Anterior cingulate cortex (tissue), 58 donors: ENCODE data around the gene EPHB1.

Experiments
- DNase-seq, 58 donors: peaks; one replicate each; lab custom pipeline; 2025; lab: John Stamatoyannopoulos, UW

The EPHB1 gene

DNA sequence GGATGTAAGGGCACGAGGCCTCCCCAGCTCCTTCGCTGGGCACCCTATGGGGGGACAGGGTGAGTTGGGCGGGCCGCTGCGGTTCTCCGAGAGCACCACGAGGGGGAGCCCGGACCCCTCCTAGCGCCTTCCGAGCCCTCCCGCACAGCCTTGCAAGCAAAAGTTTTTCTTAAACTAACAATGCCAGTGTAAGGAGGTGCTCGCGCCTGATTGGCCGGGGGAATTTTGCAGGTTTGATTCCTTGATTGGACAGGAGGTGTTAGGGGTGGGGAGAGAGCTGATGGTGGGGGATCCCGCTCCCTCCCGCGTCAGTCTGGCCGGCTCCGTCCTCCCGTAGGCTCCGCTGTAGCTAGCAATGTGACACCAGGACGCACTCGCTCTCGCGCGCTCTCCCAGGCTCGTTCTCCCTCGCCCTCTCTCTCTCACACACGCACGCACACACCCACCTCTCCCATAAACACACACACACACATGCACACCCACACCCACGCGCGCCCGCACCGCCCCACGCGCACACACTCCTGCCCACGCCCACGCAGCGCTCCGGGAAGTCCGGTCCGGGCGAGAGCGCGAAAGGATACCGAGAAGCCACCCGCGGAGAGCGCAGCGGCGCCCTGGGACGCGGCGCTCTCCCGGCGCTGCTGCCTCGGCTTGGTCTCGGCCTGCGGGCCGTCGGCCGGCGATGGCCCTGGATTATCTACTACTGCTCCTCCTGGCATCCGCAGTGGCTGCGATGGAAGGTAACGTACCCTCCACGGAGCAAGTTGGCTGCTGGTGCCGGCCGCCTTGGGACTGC lies at the start of gene EPHB1:
Gene EPHB1, plus strand, starts transcription at position 311 of the 796 bp plus-strand sequence.
- DNase-seq: peak; percentile 37 to 95 (median 86)

DNA sequence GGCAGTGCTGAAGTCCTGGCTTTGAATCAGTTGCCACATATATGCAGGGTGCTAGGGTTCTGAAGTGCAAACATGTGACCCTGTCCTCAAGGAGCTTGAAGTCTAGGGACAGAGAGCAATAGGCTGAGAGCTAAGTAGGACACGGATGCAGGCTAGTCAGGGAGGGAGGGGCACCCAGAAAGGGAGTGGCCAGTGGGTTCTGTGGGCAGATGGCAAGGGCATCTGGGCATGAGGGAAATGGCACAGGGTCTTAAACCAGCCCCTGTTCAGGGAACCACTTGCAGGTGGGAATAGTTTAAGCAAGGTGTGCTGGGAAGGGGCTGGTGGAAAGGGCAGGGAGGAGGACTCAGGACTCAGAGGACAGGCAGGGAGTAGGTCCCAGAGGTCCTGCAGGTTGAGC lies 46.4 kb upstream of the EPHB1 start:
- DNase-seq: no peak

DNA sequence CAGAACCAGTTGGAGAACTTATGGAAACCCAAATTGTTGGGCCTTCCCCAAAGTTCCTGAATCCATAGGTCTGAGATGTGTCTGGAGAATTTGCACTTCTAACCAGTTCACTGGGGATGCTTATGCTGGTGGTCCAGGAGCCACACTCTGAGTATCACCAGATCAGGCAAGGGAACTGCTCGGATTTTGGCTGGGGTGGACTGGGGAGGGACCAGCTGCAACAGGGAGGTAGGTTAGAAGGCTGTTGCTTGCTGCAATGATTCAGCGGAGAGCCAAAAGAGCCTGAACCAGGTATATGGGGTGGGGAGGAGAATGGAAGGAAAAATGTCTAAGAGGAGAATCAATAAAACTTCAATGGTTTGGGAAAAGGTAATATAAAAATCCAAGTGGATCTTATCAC lies 45.9 kb upstream of the EPHB1 start:
- DNase-seq: no peak

DNA sequence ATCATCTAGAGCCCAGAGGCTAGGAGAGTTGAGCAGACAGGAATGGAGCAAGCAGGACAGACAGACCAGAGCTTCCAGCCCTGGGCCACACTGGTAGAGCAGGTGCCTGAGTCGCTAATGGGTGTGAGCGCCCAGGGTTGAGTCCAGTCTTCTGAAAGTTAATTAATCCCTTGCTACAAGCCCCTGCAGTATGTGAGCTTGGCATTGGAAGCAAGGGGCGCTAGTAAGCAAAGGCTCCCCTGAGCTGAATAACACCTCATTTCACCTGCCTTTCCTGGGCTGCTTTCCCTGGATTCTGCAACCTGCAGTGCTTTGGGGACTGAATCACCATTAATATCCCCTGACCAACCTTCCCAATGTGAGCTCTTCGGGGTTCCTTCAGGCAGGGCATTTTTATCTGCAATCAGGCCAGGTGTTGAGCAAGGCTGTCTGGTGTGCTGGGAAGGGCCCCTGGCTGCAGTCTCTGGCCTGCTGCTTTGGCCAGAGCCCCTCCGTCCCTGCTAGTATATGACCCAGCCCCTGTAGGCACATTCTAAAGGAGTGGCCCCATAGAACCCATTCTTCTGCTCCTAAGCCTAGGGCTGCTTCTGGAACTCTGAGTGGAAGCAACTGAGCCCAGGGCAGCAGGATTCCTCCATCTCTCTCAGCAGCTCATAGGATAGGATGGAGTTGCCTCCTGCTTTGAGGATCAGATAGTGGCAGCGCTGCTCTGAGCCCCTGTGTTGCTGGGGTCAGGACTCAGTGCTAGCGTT lies 45.1 kb upstream of the EPHB1 start:
- no peak for DNase-seq

DNA sequence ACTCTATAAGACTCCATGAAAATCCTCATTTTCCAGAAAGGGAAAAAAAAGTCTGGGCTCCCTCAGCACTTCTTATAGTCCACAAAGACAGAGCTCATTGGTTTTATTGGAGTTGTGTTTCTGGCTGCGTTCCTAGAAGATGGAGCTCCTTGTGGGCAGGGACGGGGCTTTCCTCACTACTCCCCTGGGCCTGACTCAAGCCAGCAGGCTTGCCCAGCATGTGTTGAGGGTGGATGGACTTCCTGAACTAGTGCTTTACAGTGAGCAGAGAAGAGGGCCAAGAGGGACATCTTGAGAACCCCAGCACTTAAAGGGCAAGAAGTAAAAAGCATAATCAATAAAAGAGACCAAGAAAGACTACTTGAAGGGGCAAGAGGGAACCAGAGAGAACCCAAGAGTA lies 43.2 kb upstream of the EPHB1 start:
- DNase-seq: no peak

DNA sequence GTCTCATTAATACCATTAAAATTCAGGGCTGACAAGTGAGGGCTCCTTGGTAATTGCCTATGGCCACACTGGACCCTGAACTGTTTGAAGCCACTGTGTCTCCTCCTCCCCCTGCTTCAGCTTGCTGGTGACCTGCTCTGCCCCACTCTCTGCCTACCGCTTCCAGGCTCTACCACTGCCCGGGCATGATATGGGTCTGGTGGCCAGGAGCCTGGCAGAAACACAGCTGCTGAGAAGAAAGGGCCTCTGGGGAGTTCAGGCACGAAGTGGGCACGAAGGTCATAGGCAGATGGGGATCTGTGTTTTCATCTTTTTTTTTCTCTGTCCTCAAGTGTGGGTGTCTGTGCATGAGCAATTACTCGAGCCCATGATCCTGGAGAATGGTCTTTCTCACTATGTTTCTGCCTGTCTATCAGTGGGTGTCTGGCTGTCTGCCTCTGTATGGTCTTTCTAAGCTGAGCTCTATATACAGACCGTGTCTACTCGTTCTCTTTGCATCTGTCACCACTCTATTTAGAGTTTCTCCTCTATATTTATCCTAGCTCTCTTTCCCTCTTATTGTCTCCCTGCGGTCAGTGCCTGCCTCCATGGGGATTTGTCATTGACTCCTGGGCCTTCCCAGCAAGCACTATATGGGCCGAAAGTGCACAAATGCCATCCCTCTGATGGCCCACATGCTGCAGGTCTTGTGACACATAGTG lies 42.1 kb upstream of the EPHB1 start:
- no peak for DNase-seq

DNA sequence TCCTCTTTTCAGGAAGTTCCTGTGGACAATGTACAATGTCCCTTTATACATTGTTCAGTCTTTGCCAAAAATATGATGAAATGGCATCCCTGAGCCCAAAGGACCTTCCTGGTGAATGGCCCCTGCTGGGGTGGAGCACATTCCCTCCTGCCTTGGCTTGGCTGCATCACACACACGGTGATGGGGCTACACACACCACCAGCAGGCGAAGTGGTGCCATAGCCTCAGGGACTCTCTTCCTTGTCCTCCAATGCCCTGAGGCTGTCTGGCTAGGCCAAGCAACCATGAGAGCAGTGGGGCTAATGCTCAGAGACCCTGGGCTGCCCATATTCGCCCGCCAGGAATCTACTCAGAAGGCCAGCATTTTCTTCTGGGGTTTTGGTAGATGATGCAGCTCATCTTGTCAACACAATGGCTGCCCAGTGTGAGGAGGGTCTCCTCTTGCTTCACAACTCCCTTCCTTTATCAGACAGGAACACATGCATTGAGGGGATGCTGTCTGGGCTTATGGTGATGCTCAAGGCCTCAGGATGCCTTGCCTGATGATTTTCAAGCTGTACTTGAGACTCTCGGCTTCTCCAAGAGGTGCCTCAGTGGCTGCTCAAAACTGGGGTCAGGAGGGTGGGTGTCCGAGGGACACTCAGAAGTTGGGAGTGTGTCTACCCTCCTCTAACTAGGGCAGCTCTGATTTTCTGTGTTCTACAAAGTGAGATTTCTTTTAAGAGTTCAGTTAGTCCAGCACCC lies 40.9 kb upstream of the EPHB1 start:
- DNase-seq: no peak

DNA sequence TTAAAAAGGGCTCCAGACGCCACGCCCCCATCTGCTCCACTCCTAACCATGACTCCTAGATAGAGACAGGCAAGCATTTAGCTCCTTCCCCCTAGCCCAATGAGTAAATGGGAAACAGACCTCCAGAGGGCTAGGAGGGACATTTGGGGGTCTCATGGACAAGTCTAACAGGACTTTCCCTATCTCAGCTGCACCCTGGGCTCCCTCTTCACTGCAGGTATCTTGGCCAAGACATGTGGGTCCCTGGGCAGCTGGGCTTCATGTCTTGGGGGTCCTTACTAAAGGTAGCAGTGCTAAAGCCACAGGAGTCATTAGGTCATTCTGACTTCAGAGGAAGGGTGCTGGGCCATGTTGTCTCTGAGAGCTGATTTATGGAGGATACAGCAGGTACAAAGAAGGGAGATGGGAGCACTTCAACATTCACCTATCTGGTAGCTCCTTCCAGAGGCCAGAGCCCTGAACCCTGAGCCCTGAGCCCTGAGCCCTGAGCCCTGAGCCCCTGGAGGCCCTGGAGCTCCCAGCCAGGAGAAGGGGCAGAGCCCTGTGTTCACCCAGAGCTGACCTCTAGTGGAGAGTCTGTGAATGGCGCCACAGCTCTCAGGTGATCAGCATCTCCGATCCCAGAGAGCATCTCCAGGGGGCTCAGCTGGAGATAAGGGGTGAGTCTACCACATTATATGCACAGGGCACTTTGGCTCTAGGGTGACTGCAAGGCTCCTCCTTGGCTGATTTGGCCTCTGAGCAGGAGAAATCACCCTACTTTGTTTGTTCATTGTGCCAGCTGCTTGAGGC lies 40.1 kb upstream of the EPHB1 start:
- peak in 2 of 58 donors; percentile 6 to 8 for DNase-seq

DNA sequence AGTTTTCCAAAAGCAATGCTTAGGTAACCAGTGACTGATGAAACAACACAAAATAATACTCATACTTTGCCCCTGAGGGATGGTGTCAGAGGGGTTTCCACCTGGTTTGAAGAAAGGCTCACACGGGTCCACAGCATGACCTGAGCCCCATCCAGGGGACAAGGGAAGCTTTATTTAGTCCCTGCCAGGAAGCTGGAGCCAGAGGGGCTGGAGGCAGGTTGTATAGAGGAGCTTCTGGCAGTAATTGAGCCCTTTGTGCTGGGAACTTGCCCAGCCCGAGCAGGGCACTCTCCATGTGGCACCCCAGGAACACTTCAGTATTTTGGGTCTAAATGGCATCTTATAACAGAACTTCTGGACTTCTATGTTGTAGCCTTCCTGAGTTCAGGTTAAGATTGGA lies 39.2 kb upstream of the EPHB1 start:
- no peak for DNase-seq

DNA sequence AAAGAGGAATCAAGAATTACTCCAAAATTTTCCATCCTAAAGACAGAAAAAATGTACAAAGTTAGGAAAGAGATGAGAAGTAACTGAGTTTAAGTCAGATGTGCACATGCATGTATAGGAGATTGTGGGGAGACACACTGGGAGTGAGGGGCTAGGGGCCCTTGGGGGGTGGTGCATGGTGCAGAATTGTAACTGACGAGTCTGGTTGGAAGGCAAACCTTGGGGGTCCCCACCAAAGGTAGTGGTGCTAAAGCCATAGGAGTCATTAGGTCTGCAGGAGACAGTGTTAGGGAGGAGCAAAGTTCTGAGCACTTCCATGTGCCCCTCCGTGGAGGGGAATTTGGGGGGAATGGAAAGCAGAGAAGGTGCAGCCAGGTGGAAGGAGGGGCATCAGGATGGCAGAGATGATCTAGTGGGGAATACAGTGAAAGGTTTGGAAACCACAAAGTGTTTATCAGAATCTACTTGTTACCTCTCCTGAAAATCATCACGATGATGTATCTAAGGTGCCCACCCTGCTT lies 37.5 kb upstream of the EPHB1 start:
- DNase-seq: no peak

DNA sequence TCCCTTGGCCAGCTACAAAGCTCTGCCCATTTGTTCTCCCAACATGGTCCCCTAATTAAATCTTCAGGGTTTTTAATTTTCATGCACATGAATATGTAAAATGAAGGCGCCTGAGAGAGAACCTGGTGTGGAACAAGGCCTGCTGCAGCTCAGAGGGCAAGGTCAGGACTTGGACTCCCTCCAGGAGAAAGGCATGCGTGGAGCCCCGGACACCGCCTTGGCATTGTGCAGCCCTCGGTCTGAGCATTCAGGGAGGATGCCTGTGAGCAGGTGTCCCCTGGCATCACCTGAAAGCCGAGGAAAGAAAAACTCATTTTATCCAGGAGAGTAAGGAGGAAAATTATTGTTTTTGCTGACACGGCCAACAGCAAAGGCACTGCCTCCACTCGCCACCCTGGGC lies 33.8 kb upstream of the EPHB1 start:
- DNase-seq: no peak

DNA sequence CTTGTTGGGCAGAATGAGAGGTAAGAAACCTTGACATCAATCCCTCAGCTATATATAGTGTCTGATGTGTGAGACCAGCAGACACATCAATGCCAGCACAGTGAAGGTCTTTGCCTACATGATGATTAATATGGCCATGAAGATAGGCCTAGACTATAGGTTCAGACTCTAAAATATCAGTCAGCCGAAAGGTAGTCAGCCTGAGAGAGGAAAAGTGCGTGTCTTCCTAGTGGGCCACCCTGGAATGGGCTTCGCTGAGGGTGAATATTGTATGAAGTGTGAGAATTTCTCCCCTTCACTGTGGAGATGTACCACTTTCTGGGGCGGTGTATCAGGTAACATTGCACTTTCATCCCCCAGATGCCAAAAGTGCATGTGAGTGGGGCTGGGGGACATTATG lies 33.0 kb upstream of the EPHB1 start:
- DNase-seq: no peak

DNA sequence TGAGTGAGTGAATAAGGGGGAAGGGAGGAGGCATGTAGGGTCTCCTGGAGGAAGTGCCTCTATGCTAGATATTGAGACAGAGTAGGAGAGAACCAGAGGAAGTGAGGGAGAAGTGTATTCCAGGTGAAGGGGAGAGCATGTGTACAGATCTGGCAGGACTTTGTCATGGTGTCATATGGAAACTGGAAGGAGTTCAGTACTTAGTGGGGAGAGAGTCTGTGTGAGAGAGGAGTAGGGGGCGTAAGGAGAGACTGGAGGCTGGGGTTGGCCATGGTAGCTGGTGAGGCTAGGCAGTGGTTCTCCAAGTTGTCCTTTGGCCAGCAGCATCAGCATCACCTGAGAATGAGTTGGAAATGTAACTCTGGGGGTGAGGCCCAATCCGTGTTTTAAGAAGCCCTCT lies 29.6 kb upstream of the EPHB1 start:
- no peak for DNase-seq

DNA sequence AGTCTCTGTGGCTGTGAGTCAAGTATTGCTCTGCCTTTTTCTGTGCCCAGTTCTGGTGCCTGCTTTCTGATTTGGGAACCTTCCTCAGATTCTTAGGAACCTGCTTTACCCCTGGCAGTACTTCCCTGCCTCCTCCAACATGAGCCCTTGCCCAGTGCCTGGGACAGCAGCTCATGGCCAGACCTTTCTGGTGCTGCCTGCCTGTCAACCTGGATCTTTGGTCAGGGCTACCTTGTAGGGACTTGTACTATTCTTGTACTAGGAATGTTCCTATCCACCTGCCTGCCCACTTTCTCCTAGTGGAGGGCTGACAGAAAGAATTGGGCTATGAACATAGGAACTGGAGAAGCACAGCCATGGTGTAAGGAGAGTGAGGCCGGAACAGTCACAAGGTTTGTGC lies 28.8 kb upstream of the EPHB1 start:
- DNase-seq: no peak

DNA sequence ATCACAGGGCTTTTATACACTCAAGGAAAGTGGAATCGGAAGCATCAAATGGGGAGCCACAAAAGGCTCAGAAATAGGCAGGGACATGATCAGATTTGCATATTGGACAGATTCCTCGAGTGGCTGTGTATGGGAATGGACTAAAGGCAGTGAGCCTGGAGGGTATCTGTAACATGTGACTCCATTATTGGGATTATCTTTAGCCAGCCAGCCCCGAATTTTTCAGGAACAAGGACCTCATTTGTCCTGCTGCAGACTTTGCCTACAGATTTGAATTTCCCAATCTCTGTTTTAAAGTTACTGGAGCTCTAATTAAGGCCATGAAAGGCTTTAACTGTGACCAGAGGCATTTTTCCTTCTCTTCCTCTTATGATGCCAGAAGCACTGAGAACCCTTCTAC lies 26.9 kb upstream of the EPHB1 start:
- DNase-seq: no peak

DNA sequence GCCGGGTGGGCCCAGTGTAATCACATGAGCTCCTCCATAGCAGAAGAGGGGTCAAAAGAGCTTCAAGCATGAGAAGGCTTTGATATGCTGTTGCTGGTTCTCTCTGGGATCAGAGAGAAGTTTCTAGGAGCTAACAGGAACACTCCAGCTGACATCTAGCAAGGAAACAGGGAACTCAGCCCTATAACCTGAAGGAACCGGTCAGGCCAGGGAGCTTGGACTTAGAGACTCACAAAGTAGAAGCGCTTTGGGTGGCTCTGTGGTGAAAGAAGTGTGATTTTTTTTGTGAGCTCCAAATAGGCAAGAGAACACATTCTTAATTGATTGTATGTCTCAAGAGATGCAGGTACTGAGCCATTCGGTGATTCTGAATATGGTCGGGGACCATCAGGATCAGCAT lies 26.2 kb upstream of the EPHB1 start:
- DNase-seq: no peak

DNA sequence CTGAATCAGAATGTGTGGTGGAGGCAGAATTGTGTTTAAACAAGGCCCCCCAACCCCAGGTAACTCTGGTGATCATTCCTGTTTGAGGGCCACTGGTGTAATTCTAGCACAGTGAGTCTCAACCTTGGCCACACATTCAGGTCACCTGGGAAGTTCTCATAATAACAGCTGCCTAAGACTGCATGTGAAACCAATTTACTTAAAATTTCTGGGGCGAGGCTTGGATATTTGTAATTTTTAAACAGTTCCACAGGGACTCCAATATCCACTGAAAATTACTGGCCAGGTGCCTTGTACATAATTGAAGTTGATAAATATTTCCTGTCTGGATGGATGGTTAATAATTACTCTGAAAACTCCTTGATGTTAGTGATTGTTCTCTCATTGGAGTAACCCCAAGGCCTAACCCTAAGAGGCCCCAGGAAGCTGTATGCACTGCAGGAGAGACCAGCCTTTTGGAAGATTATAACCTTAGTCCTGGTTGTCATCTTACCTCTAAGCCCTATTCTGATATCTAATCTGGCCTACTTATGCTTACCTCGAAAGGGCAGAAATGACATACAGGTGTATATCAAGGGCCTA lies 25.7 kb upstream of the EPHB1 start:
- DNase-seq: no peak

DNA sequence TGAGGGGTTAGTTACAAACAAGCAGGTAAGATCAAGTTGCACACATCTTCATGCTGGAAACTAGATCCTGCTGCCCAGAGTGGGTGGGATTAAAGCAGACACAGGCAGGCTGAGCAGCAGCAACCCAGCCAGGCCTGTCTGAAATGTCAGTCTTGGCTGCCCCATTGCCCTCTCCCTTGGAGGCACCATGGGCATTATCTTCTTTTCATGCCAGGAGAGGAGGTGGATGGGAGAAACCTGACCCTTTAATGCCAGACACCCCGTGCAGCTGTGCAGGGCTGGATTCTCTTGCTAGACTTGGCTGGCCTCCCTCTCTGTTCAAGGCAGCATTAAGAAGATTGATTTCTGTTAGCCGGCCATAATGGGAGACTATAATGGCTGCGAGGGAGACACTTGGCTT lies 23.0 kb upstream of the EPHB1 start:
- no peak for DNase-seq

DNA sequence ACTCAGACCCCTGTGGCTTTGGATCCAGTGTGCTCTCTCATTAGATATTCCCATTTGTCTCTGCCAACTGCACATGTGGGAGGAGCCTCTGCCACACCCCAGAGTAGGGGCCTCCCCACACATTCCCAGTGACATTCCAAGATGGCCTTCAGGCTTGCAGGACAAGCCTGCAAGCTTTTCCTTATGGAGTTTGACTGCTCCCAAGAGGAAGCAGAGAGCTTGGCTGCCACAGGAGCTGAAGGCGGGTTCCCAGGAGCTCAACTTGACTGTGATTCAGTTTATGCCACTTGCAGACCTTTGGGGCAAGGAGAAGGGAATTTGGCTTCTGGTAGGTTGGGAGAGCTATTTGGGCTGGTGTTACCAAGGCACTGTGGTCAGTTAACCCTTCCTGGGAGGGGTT lies 22.5 kb upstream of the EPHB1 start:
- no peak for DNase-seq
